Measurements from ENCODE around the gene TTC9C. TPM values are rescaled to one million over a fixed set of nuclear protein-coding genes. Genes with fewer than 3 reads are reported as not detected.

TTC9C gene
- total RNA-seq, 1 donor from 2014 or later = 25.1 TPM

Other genes starting within 250 kb of the TTC9C start
- gene AHNAK, start 181.7 kb upstream of the TTC9C start, total RNA-seq = 409 and 1,601 TPM in 2 replicates
- 1,513 and 1,623 TPM in 2 replicates for gene EEF1G, start 154.6 kb upstream of the TTC9C start, total RNA-seq
- 5.9 and 12.7 TPM in 2 replicates for gene TUT1, start 137.0 kb upstream of the TTC9C start, total RNA-seq
- gene MTA2, start 126.6 kb upstream of the TTC9C start, total RNA-seq = 121 and 212 TPM in 2 replicates
- gene EML3, start 115.7 kb upstream of the TTC9C start, total RNA-seq = 14.9 and 29.7 TPM in 2 replicates
- 0.87 and 2.5 TPM in 2 replicates for gene ROM1, start 115.2 kb upstream of the TTC9C start, total RNA-seq
- gene B3GAT3, start 106.5 kb upstream of the TTC9C start, total RNA-seq = 37.2 and 39.6 TPM in 2 replicates
- gene GANAB, start 81.9 kb upstream of the TTC9C start, total RNA-seq = 146 and 347 TPM in 2 replicates
- 28.1 and 33.8 TPM in 2 replicates for gene INTS5, start 75.2 kb upstream of the TTC9C start, total RNA-seq
- gene C11orf98, start 63.3 kb upstream of the TTC9C start, total RNA-seq = 20.8 and 33.9 TPM in 2 replicates
- gene CSKMT, start 63.2 kb upstream of the TTC9C start, total RNA-seq = 3.6 and 13.5 TPM in 2 replicates
- 4.1 and 6.1 TPM in 2 replicates for gene UQCC3, start 56.8 kb upstream of the TTC9C start, total RNA-seq
- 3.9 and 5.0 TPM in 2 replicates for gene LBHD1, start 56.2 kb upstream of the TTC9C start, total RNA-seq
- gene UBXN1, start 49.4 kb upstream of the TTC9C start, total RNA-seq = 97.6 and 105 TPM in 2 replicates
- gene LRRN4CL, start 39.0 kb upstream of the TTC9C start, total RNA-seq = 0.17 and 0.25 TPM in 2 replicates
- gene BSCL2, start 21.1 kb upstream of the TTC9C start, total RNA-seq = 47.8 and 50.4 TPM in 2 replicates
- not detected in 2 replicates for gene GNG3, start 20.8 kb upstream of the TTC9C start, total RNA-seq
- 4.3 and 18.4 TPM in 2 replicates for gene HNRNPUL2, start 1.0 kb upstream of the TTC9C start, total RNA-seq
- 8.7 and 11.8 TPM in 2 replicates for gene ZBTB3, start 25.7 kb downstream of the TTC9C start, total RNA-seq
- 46.0 and 78.3 TPM in 2 replicates for gene POLR2G, start 33.1 kb downstream of the TTC9C start, total RNA-seq
- 15.1 and 20.7 TPM in 2 replicates for gene TAF6L, start 42.9 kb downstream of the TTC9C start, total RNA-seq
- gene TMEM179B, start 58.9 kb downstream of the TTC9C start, total RNA-seq = 26.6 and 46.4 TPM in 2 replicates
- gene TMEM223, start 63.5 kb downstream of the TTC9C start, total RNA-seq = 15.1 and 29.3 TPM in 2 replicates
- gene NXF1, start 77.0 kb downstream of the TTC9C start, total RNA-seq = 7.6 and 50.3 TPM in 2 replicates
- gene STX5, start 103.6 kb downstream of the TTC9C start, total RNA-seq = 23.1 and 38.8 TPM in 2 replicates
- gene TEX54, start 104.4 kb downstream of the TTC9C start, total RNA-seq = not detected in 2 replicates
- 42.8 and 59.9 TPM in 2 replicates for gene WDR74, start 111.1 kb downstream of the TTC9C start, total RNA-seq
- 95.0 and 163 TPM in 2 replicates for gene SLC3A2, start 152.4 kb downstream of the TTC9C start, total RNA-seq
- not detected in 2 replicates for gene CHRM1, start 192.9 kb downstream of the TTC9C start, total RNA-seq

Data from renal cortical epithelial cell (primary cell).